Activated CD4-positive, alpha-beta T cell treated with anti-CD3 and anti-CD28 coated beads, Interleukin-2, amount 50 U/mL, for 48 hours (primary cell): ENCODE measurements around the gene PTGES3L.

Source experiments
- DNase-seq, 2 experiments: peaks; one replicate each; pipeline ENCODE4 v3.0.0-alpha.2; 2020

Gene PTGES3L

GRCh38 chr17:42918902-42919521, 60.9 kb downstream of the PTGES3L start:
- DNase-seq = no peak
